ENCODE results near the gene KCNK1. TPM values are rescaled to one million over a fixed set of nuclear protein-coding genes. Genes with fewer than 3 reads are reported as not detected.

Gene KCNK1
- total and polyA plus RNA-seq, 2 of the 13 experiments (the other 11 are each of a cell fraction or from before 2014, with no cell fraction given) = not detected

DNA sequence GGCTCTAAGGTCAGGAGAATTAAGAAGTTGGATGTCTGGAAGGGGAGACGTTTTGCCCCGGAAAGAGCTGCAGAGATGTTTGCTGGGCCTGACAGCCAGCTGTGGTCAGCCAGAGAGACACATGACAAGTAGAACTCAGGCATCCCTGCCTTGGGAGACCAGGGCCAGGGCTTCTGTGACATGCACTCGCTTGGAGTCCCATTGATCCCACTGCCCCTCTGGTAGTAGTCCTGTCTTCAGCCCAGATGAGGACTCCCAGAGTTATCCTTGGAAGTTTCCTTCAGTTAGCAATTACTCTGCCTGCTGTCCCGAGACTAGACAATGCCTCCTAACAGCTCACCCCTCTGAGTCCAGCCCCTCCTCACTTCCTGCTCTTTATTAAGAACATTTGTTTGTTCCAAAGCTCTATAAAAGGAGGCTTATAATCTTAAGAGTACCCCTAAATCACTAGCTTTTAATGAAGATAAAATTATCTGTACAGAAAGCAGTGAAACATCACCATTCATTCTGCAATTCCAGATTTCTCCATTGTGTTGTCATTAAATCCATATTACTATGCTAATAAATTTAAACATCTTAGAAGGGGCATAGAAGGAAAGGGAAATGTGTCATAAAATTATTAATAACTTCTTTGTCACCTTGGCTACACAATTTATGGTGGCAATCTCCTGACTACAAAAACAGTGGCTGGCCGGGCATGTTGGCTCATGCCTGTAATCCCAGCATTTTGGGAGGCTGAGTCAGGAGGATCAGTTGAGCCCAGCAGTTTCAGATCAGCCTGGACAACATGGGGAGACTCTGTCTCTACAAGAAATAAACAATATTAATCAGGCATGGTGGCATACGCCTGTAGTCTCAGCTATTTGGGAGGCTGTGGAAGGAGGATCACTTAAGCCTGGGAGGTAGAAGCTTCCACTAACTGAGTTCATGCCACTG lies 94.2 kb downstream of the KCNK1 start:
- POLR2A ChIA-PET = no interaction called here
- WGBS (ENCODE audit: low lambda C conversion rate) = 28% methylated on average over 5 of the region's 6 CpGs
- no peaks in the 10 kb centered on the region for H4K20me1 ChIP-seq (ENCODE audit: insufficient read depth, low read length)
- DNase-seq (ENCODE audit: low spot score) (no peak), FAIRE-seq (no peak), ATAC-seq (no peak)
- BruUV-seq (replicated peaks) = no TSS peak
- H3K4me3 ChIP-seq (replicated peaks in 1 of 3; ENCODE audit: insufficient read depth in 1 of 3, low read depth in 2 of 3, low read length in 3 of 3) = no peak overlapping the region
- TF ChIP-seq, protein P1, sequence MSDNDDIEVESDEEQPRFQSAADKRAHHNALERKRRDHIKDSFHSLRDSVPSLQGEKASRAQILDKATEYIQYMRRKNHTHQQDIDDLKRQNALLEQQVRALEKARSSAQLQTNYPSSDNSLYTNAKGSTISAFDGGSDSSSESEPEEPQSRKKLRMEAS (IDR thresholded peaks at IDR 0.05) = no peak
- TF ChIP-seq ZNF788 (CRISPR knock-in tag; IDR thresholded peaks at IDR 0.05; ENCODE audit: borderline replicate concordance) = no peak
- TF ChIP-seq ZNF776 (CRISPR knock-in tag; IDR thresholded peaks at IDR 0.05) = no peak
- TF ChIP-seq, protein P2, sequence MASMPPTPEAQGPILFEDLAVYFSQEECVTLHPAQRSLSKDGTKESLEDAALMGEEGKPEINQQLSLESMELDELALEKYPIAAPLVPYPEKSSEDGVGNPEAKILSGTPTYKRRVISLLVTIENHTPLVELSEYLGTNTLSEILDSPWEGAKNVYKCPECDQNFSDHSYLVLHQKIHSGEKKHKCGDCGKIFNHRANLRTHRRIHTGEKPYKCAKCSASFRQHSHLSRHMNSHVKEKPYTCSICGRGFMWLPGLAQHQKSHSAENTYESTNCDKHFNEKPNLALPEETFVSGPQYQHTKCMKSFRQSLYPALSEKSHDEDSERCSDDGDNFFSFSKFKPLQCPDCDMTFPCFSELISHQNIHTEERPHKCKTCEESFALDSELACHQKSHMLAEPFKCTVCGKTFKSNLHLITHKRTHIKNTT (CRISPR knock-in tag; IDR thresholded peaks at IDR 0.05) = no peak
- no peak for TF ChIP-seq SMARCE1 (IDR thresholded peaks at IDR 0.05; ENCODE audit: borderline replicate concordance)
- TF ChIP-seq, protein P3, sequence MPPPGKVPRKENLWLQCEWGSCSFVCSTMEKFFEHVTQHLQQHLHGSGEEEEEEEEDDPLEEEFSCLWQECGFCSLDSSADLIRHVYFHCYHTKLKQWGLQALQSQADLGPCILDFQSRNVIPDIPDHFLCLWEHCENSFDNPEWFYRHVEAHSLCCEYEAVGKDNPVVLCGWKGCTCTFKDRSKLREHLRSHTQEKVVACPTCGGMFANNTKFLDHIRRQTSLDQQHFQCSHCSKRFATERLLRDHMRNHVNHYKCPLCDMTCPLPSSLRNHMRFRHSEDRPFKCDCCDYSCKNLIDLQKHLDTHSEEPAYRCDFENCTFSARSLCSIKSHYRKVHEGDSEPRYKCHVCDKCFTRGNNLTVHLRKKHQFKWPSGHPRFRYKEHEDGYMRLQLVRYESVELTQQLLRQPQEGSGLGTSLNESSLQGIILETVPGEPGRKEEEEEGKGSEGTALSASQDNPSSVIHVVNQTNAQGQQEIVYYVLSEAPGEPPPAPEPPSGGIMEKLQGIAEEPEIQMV (CRISPR knock-in tag; IDR thresholded peaks at IDR 0.05; ENCODE audit: low read depth) = no peak
- no peak for TF ChIP-seq DPF2 (CRISPR knock-in tag; IDR thresholded peaks at IDR 0.05; ENCODE audit: borderline replicate concordance, low read depth)
- H3K27ac ChIP-seq (ENCODE audit: extremely low read length, insufficient read depth, low read length) = no peak overlapping the region
- H3K4me2 ChIP-seq (ENCODE audit: low read depth, low read length) = no peak overlapping the region
- intact Hi-C loops (cut with micrococcal nuclease; ENCODE audit: unreplicated experiment) (no loop called here), in situ Hi-C loops (cut with HindIII; ENCODE audit: extremely low pct_ligation_motif_present, low pct_unique_long_range_greater_than_20kb) (no loop called here)
- CTCF ChIA-PET (ENCODE audit: low intra/inter-chr PET ratio, low total read pairs) = no interaction called here
- no peaks in the 10 kb centered on the region for H3K79me2 ChIP-seq (ENCODE audit: insufficient read depth, low read length)
- H3K27me3 ChIP-seq (ENCODE audit: control insufficient read depth in 1 of 2, insufficient read depth in 2 of 2, low read length in 2 of 2) = no peaks in the 10 kb centered on the region; a peak in 1 of 5 replicates
- H3K9ac ChIP-seq (ENCODE audit: insufficient read depth, low read depth, low read length) = no peak overlapping the region
- no peaks in the 10 kb centered on the region for H3K4me1 ChIP-seq (ENCODE audit: insufficient read depth, low read length)
- H3K36me3 ChIP-seq (replicated peaks in 1 of 2; ENCODE audit: control insufficient read depth in 1 of 2, insufficient read depth in 2 of 2, low read length in 2 of 2) = no peaks in the 10 kb centered on the region
- H3K9me3 ChIP-seq (ENCODE audit: low read length) = no peaks in the 10 kb centered on the region
- no peak overlapping the region for H2AFZ ChIP-seq (ENCODE audit: low read length)
